NT2/D1 (cell line): Measurements from ENCODE around the gene SUN5.

ENCODE experiments used
- SUZ12 ChIP-seq: IDR thresholded peaks from 2 replicates; pipeline ENCODE4 v1.6.1; 2011; ENCODE audit not compliant: insufficient read length, insufficient read depth; ENCODE audit errors: extremely low read depth
- ZNF274 ChIP-seq: IDR thresholded peaks from 2 replicates; pipeline ENCODE4 v1.6.1; 2011; ENCODE audit warnings: mild to moderate bottlenecking, low read depth, low read length

DNA sequence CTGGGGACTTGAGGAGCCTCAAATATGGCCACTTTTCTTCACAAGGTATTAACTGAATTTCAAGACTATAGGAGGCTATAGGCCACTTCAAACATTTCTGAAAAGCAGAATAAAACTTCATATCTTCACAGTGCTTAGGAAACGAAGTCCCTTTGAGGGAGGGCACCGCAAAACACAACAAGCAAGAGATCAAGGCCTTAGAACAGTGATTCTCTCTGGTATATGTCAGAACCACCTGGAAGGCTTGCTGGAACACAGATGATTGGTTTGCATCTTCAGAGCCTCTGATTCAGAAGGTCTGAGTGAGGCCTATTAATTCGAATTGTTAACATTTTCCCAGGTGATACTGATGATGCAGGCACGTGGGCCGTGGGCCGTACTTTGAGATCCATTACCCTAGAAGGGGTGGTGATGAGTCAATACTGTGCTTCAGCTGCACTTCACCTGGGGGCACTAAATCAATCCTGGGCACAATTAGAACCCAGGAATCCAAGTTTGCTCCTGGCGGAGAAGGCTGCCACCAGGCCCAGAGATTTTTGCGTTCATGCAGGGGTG, 10.7 kb downstream of the SUN5 start:
- no peak for TF ChIP-seq ZNF274
- TF ChIP-seq SUZ12 = no peak
